H9 (cell line): Measurements from ENCODE around the gene SLC2A11. TPM values are rescaled to one million over a fixed set of nuclear protein-coding genes. Genes with fewer than 3 reads are reported as not detected.

Experiments
- DNase-seq: peaks from one replicate; pipeline ENCODE4 v3.0.0-alpha.2; 2017
- H2AFZ ChIP-seq: one replicate; pipeline ENCODE4 v1.6.1; 2013; ENCODE audit warnings: mild to moderate bottlenecking, low read length, control low read depth, moderate library complexity
- H2AK5ac ChIP-seq: 2 replicates; pipeline ENCODE4 v1.6.1; 2013; ENCODE audit warnings: low read length, control low read depth, mixed read lengths; ENCODE audit not compliant: insufficient read length
- H2BK120ac ChIP-seq: one replicate; pipeline ENCODE4 v1.6.1; 2013; ENCODE audit warnings: low read depth, mild to moderate bottlenecking, low read length, control low read depth, inconsistent platforms; ENCODE audit not compliant: poor library complexity, severe bottlenecking
- H2BK12ac ChIP-seq: 2 replicates; pipeline ENCODE4 v1.6.1; 2013; ENCODE audit warnings: low read length, control low read depth, mixed read lengths, low read depth; ENCODE audit not compliant: insufficient read length
- H2BK15ac ChIP-seq: 2 replicates; pipeline ENCODE4 v1.6.1; 2013; ENCODE audit warnings: low read depth, low read length, control low read depth
- H2BK20ac ChIP-seq: one replicate; pipeline ENCODE4 v1.6.1; 2013; ENCODE audit warnings: low read depth, mild to moderate bottlenecking, low read length, control low read depth, inconsistent platforms; ENCODE audit not compliant: poor library complexity, severe bottlenecking
- H2BK5ac ChIP-seq: 2 replicates; pipeline ENCODE4 v1.6.1; 2013; ENCODE audit warnings: low read length, control low read depth, mixed read lengths; ENCODE audit not compliant: insufficient read length
- H3K14ac ChIP-seq: 2 replicates; pipeline ENCODE4 v1.6.1; 2013; ENCODE audit warnings: low read length, control low read depth; ENCODE audit not compliant: insufficient read depth
- H3K18ac ChIP-seq: 2 replicates; pipeline ENCODE4 v1.6.1; 2013; ENCODE audit warnings: low read depth, mild to moderate bottlenecking, mixed read lengths, low read length, control low read depth; ENCODE audit not compliant: insufficient read length
- H3K23ac ChIP-seq: 2 replicates; pipeline ENCODE4 v1.6.1; 2013; ENCODE audit warnings: low read length, control low read depth, mixed read lengths, low read depth; ENCODE audit not compliant: insufficient read length
- H3K23me2 ChIP-seq: 2 replicates; pipeline ENCODE4 v1.6.1; 2013; ENCODE audit warnings: low read depth, mild to moderate bottlenecking, mixed read lengths, low read length, control low read depth; ENCODE audit not compliant: insufficient read length, poor library complexity, severe bottlenecking
- H3K27ac ChIP-seq: 2 replicates; pipeline ENCODE4 v1.5.1; 2013; ENCODE audit warnings: low read length, control low read depth, mixed read lengths, low read depth; ENCODE audit not compliant: insufficient read length
- H3K27me3 ChIP-seq: 2 replicates; pipeline ENCODE4 v1.6.1; 2013; ENCODE audit warnings: low read length, control low read depth, inconsistent platforms; ENCODE audit not compliant: insufficient read depth
- H3K4ac ChIP-seq: 2 replicates; pipeline ENCODE4 v1.6.1; 2013; ENCODE audit warnings: low read depth, mild to moderate bottlenecking, control low read depth, inconsistent platforms, low read length, moderate library complexity
- H3K4me1 ChIP-seq: 2 replicates; pipeline ENCODE4 v1.6.1; 2013; ENCODE audit warnings: low read length, control low read depth, inconsistent platforms; ENCODE audit not compliant: insufficient read depth
- H3K4me2 ChIP-seq: 2 replicates; pipeline ENCODE4 v1.6.1; 2013; ENCODE audit warnings: low read length, control low read depth, mixed read lengths; ENCODE audit not compliant: insufficient read length, insufficient read depth
- H3K56ac ChIP-seq: 2 replicates; pipeline ENCODE4 v1.6.1; 2013; ENCODE audit warnings: low read depth, mild to moderate bottlenecking, mixed read lengths, low read length, control low read depth; ENCODE audit not compliant: insufficient read length
- H3K79me1 ChIP-seq: 2 replicates; pipeline ENCODE4 v1.6.1; 2013; ENCODE audit warnings: low read depth, mild to moderate bottlenecking, moderate library complexity, low read length, control low read depth, inconsistent platforms; ENCODE audit not compliant: insufficient read depth, poor library complexity, severe bottlenecking
- H3K79me2 ChIP-seq: 2 replicates; pipeline ENCODE4 v1.6.1; 2013; ENCODE audit warnings: low read length, control low read depth, inconsistent platforms; ENCODE audit not compliant: insufficient read depth
- H3K9ac ChIP-seq: 2 replicates; pipeline ENCODE4 v1.6.1; 2013; ENCODE audit warnings: low read length, control low read depth, mixed read lengths; ENCODE audit not compliant: insufficient read length; ENCODE audit errors: extremely low read depth
- H3K9me3 ChIP-seq: one replicate; pipeline ENCODE4 v1.6.1; 2013; ENCODE audit warnings: low read depth, low read length, inconsistent platforms; ENCODE audit not compliant: control insufficient read depth
- H3T11ph ChIP-seq: one replicate; pipeline ENCODE4 v1.6.1; 2013; ENCODE audit warnings: mild to moderate bottlenecking, low read length, control low read depth, inconsistent platforms
- H4K20me1 ChIP-seq: one replicate; pipeline ENCODE4 v1.6.1; 2013; ENCODE audit not compliant: control insufficient read depth, insufficient read length, insufficient read depth
- H4K5ac ChIP-seq: 2 replicates; pipeline ENCODE4 v1.6.1; 2013; ENCODE audit warnings: low read depth, mild to moderate bottlenecking, mixed read lengths, low read length, control low read depth; ENCODE audit not compliant: insufficient read length
- H4K8ac ChIP-seq: replicated peaks from 2 replicates; pipeline ENCODE4 v1.6.1; 2013; ENCODE audit warnings: low read length, control low read depth, mixed read lengths, low read depth; ENCODE audit not compliant: insufficient read length
- H4K91ac ChIP-seq: 2 replicates; pipeline ENCODE4 v1.6.1; 2013; ENCODE audit warnings: low read depth, mild to moderate bottlenecking, moderate library complexity, mixed read lengths, low read length, control low read depth; ENCODE audit not compliant: insufficient read length
- H3K27ac Mint-ChIP-seq, 3 experiments: 2 replicates in 2 of 3; 3 replicates in 1 of 3; pipeline ENCODE4 v1.8.0; 2020 to 2021; ENCODE audit warnings: mixed read lengths in 3 of 3, mild to moderate bottlenecking in 1 of 3, moderate library complexity in 1 of 3
- H3K27me3 Mint-ChIP-seq: 2 replicates; pipeline ENCODE4 v1.8.0; 2021; ENCODE audit warnings: low read depth, mild to moderate bottlenecking, moderate library complexity, mixed read lengths
- H3K36me3 Mint-ChIP-seq, 3 experiments: 2 replicates in 2 of 3; 3 replicates in 1 of 3; pipeline ENCODE4 v1.8.0; 2020 to 2021; ENCODE audit warnings: low read depth in 3 of 3, mixed read lengths in 3 of 3; ENCODE audit not compliant: insufficient read depth in 1 of 3
- H3K4me1 Mint-ChIP-seq, 2 experiments: 2 replicates each; pipeline ENCODE4 v1.8.0; 2020; ENCODE audit warnings: mixed read lengths in 2 of 2
- H3K4me3 Mint-ChIP-seq, 2 experiments: 2 replicates in 1 of 2; 3 replicates in 1 of 2; pipeline ENCODE4 v1.8.0; 2020 to 2021; ENCODE audit warnings: mild to moderate bottlenecking in 2 of 2, mixed read lengths in 2 of 2, moderate library complexity in 1 of 2
- H3K9me3 Mint-ChIP-seq, 2 experiments: 2 replicates in 1 of 2; 3 replicates in 1 of 2; pipeline ENCODE4 v1.8.0; 2020; ENCODE audit warnings: mild to moderate bottlenecking in 2 of 2, mixed read lengths in 2 of 2, moderate library complexity in 1 of 2
- WGBS: extraction: QIAGEN DNeasy Blood & Tissue Kit; methylation state at CpG from one replicate; pipeline ENCODE4 v1.1.7; 2013; ENCODE audit warnings: missing lambda C conversion rate, low lambda C conversion rate, mixed read lengths; ENCODE audit not compliant: insufficient read length; ENCODE audit errors: extremely low coverage; 5-methylcytosine and 5-hydroxymethylcytosine counted together
- total RNA-seq: library from RNA; stranded (reverse); gene quantifications from 2 replicates; pipeline ENCODE4 v1.2.1, GENCODE V29; 2021
- TF ChIP-seq, protein P1 (sequence below): fragments of 200-600 bp; sonication (generic); conservative IDR thresholded peaks from 3 replicates; pipeline ENCODE4 v1.8.0; 2021; ENCODE audit warnings: antibody characterized with exemption, mild to moderate bottlenecking

The SLC2A11 gene
- total RNA-seq, 1 experiment from 2014 or later: 15.0 TPM

DNA sequence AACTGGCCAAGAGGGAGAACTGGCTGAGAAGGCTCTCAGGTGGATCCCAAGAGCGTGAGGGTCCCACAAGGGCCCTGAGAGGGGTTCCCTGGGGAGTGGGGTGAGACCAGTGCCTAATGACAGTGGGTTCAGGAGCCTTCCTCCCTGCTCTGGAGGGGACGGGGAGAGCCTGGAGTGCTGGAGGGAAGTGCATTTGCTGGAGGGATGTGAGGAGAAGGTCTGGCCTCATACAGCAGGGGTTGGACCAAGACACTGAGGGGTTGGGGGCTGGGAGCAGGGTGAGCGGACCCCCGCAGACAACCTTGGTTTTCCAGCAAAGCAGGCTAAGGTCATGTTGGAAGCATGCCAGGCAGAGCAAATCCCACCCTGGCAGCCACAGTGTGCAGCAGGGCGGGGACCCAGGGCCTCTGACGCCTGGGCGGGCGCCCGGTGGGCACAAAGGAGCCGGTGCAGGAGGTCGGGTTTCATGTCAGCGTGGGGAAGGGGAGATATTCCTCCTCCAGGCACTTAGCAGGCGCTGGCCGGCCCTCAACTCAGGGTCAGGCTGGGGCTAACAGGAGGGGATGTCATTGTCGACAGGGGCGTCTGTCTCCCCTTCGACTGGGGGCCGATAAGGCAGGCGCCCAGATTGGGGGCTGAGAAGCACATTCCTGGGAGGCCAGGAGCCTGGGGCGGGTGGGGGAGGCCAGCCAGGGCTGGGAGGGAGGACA lies 15.8 kb upstream of the SLC2A11 start:
- H2BK120ac ChIP-seq: no peak overlapping the region
- H3K4me1 ChIP-seq: no peaks in the 10 kb centered on the region; the same call in 1 of the 2 replicates
- no peak overlapping the region for H3K56ac ChIP-seq
- no peak overlapping the region for H3K27ac ChIP-seq
- H2BK15ac ChIP-seq: no peak overlapping the region
- H4K20me1 ChIP-seq: no peaks in the 10 kb centered on the region
- no peak overlapping the region for H3K9ac ChIP-seq
- no peak overlapping the region for H4K91ac ChIP-seq
- no peaks in the 10 kb centered on the region for H3K79me1 ChIP-seq
- no peak overlapping the region for H2AK5ac ChIP-seq
- no peak overlapping the region for H2BK12ac ChIP-seq
- H3K23me2 ChIP-seq: peaks cover 6% of the 10 kb centered on the region
- no peak overlapping the region for H2BK20ac ChIP-seq
- Mint-ChIP-seq H3K4me3 (no peak overlapping the region), H3K9me3 (peaks cover 0 to 3% of the 10 kb centered on the region in 2 experiments; a peak in 2 of 5 replicates), H3K27me3 (peaks cover 33% of the 10 kb centered on the region), H3K36me3 (no peaks in the 10 kb centered on the region), H3K4me1 (peaks cover 38 to 48% of the 10 kb centered on the region in 2 experiments), H3K27ac (peak overlapping the region in 1 of 3 experiments; percentile 28; a peak in 1 of 7 replicates)
- DNase-seq: no peak
- H3K4ac ChIP-seq: no peak overlapping the region
- H3K79me2 ChIP-seq: no peaks in the 10 kb centered on the region
- H3K23ac ChIP-seq: no peak overlapping the region
- H4K8ac ChIP-seq: no peak overlapping the region
- H3K9me3 ChIP-seq: no peaks in the 10 kb centered on the region
- H3T11ph ChIP-seq: no peak overlapping the region
- H3K18ac ChIP-seq: no peak overlapping the region
- H3K14ac ChIP-seq: no peak overlapping the region; the same call in 1 of the 2 replicates
- TF ChIP-seq, protein P1, sequence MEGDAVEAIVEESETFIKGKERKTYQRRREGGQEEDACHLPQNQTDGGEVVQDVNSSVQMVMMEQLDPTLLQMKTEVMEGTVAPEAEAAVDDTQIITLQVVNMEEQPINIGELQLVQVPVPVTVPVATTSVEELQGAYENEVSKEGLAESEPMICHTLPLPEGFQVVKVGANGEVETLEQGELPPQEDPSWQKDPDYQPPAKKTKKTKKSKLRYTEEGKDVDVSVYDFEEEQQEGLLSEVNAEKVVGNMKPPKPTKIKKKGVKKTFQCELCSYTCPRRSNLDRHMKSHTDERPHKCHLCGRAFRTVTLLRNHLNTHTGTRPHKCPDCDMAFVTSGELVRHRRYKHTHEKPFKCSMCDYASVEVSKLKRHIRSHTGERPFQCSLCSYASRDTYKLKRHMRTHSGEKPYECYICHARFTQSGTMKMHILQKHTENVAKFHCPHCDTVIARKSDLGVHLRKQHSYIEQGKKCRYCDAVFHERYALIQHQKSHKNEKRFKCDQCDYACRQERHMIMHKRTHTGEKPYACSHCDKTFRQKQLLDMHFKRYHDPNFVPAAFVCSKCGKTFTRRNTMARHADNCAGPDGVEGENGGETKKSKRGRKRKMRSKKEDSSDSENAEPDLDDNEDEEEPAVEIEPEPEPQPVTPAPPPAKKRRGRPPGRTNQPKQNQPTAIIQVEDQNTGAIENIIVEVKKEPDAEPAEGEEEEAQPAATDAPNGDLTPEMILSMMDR: no peak
- WGBS: no CpG with 5 or more reads among the region's 20 CpGs
- no peak overlapping the region for H3K4me2 ChIP-seq
- no peak overlapping the region for H2BK5ac ChIP-seq
- no peak overlapping the region for H2AFZ ChIP-seq
- H3K27me3 ChIP-seq: no peaks in the 10 kb centered on the region; the same call in 1 of the 2 replicates
- no peak overlapping the region for H4K5ac ChIP-seq
